SK-N-SH (cell line): ENCODE measurements around the gene TTC23.

Experiments used
- FOSL2 ChIP-seq: IDR thresholded peaks from 2 replicates; pipeline ENCODE4 v1.4.0; 2012; ENCODE audit warnings: low read depth, mild to moderate bottlenecking, moderate library complexity, borderline replicate concordance
- YY1 ChIP-seq: IDR thresholded peaks from 2 replicates; pipeline ENCODE4 v1.4.0; 2012; ENCODE audit warnings: low read depth, mild to moderate bottlenecking
- TF ChIP-seq, protein P1 (sequence below): fragments of 200-600 bp; sonication (generic); IDR thresholded peaks from 2 replicates; pipeline ENCODE4 v1.6.1; 2017; ENCODE audit warnings: antibody characterized with exemption, mild to moderate bottlenecking, moderate library complexity

DNA sequence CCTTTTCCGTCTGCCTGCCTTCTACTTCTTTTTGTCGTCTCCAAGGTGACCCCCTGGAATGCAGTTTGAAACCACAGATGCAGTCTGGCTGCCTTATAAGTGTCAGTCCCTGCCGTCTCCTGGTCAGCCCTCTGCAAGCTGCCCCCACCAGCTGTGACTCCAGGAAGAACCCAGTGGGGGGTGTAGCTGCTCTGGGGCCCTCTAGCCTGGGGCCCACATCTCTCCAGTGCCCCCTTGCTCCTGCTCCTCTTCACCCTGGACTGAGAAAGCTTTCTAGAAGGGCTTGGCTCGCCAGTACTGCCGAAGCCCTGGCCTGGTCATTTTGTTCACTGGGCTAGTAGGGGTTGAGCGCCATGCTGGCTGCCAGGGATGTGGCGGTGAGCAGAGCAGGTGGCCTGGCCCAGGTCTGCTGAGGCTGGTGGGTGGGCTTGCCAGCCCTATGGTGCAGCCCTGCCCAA lies 123.2 kb downstream of the TTC23 start:
- TF ChIP-seq, protein P1, sequence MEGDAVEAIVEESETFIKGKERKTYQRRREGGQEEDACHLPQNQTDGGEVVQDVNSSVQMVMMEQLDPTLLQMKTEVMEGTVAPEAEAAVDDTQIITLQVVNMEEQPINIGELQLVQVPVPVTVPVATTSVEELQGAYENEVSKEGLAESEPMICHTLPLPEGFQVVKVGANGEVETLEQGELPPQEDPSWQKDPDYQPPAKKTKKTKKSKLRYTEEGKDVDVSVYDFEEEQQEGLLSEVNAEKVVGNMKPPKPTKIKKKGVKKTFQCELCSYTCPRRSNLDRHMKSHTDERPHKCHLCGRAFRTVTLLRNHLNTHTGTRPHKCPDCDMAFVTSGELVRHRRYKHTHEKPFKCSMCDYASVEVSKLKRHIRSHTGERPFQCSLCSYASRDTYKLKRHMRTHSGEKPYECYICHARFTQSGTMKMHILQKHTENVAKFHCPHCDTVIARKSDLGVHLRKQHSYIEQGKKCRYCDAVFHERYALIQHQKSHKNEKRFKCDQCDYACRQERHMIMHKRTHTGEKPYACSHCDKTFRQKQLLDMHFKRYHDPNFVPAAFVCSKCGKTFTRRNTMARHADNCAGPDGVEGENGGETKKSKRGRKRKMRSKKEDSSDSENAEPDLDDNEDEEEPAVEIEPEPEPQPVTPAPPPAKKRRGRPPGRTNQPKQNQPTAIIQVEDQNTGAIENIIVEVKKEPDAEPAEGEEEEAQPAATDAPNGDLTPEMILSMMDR = no peak
- TF ChIP-seq YY1 (no peak), FOSL2 (no peak)
